ENCODE data around the gene AKR1B1. TPM values are rescaled to one million over a fixed set of nuclear protein-coding genes. Genes with fewer than 3 reads are reported as not detected.

Gene AKR1B1
- total RNA-seq, 2 experiments from 2014 or later: 75.7 to 167 TPM

GRCh38 chr7:134463751-134464150 is 4.9 kb upstream of the AKR1B1 start:
- Histone ChIP-seq H2AFZ (ENCODE audit: low read length) (no peak overlapping the region), H3K4me2 (ENCODE audit: low read length) (no peak overlapping the region), H3K27ac (ENCODE audit: low read depth, low read length, poor library complexity, severe bottlenecking) (no peak overlapping the region), H3K4me3 (ENCODE audit: low read depth, low read length, poor library complexity, severe bottlenecking) (no peak overlapping the region), H3K36me3 (ENCODE audit: insufficient read depth, low read length) (no peaks in the 10 kb centered on the region), H3K9me2 (ENCODE audit: insufficient read depth, low read length) (no peaks in the 10 kb centered on the region), H3K79me2 (ENCODE audit: insufficient read depth, low read depth, low read length) (no peaks in the 10 kb centered on the region), H3K9me3 (ENCODE audit: low read length) (peaks cover 15% of the 10 kb centered on the region; the same call in 1 of the 2 replicates), H4K20me1 (ENCODE audit: insufficient read depth, low read length) (no peaks in the 10 kb centered on the region), H3K4me1 (ENCODE audit: insufficient read depth, low read length, poor library complexity, severe bottlenecking) (peaks cover 9% of the 10 kb centered on the region)
- ChIA-PET CTCF (ENCODE audit: unreplicated experiment) (no interaction called here), POLR2A (interaction anchor here (0.9 to 1.2 kb wide), 2 partner anchors 19 to 69 kb away, joined by 3 read pairs; no protein-coding TSS in a partner anchor)
- no TSS peak for BruUV-seq (replicated peaks)
- no peak for DNase-seq (ENCODE audit: low spot score)
- TF ChIP-seq CTCF (conservative IDR thresholded peaks at IDR 0.05; ENCODE audit: low read length): no peak
- no peak for TF ChIP-seq EZH2phosphoT487 (IDR thresholded peaks at IDR 0.05; ENCODE audit: borderline replicate concordance, low read depth, low read length)
- intact Hi-C loops (cut with micrococcal nuclease; ENCODE audit: unreplicated experiment): no loop called here

- ChIA-PET CTCF (ENCODE audit: unreplicated experiment) (no interaction called here), POLR2A (no interaction called here)
- H3K4me2 ChIP-seq (ENCODE audit: low read length): no peak overlapping the region
Measured at GRCh38 chr7:134462337-134462925, 3.5 kb upstream of the AKR1B1 start.

More at GRCh38 chr7:134462337-134462925, 3.5 kb upstream of the AKR1B1 start:
- H3K9me2 ChIP-seq (ENCODE audit: insufficient read depth, low read length): no peaks in the 10 kb centered on the region
- peaks cover 14% of the 10 kb centered on the region for H3K4me1 ChIP-seq (ENCODE audit: insufficient read depth, low read length, poor library complexity, severe bottlenecking)
- peaks cover 2% of the 10 kb centered on the region for H3K36me3 ChIP-seq (ENCODE audit: insufficient read depth, low read length)
- no peak for TF ChIP-seq CTCF (conservative IDR thresholded peaks at IDR 0.05; ENCODE audit: low read length)
- TF ChIP-seq EZH2phosphoT487 (IDR thresholded peaks at IDR 0.05; ENCODE audit: borderline replicate concordance, low read depth, low read length): no peak
- H3K9me3 ChIP-seq (ENCODE audit: low read length): peaks cover 15% of the 10 kb centered on the region; the same call in 1 of the 2 replicates
- DNase-seq (ENCODE audit: low spot score): no peak
- 0 out of 2 replicates have a peak, but pooled peaks cover 9% of the 10 kb centered on the region for H4K20me1 ChIP-seq (ENCODE audit: insufficient read depth, low read length)
- intact Hi-C loops (cut with micrococcal nuclease; ENCODE audit: unreplicated experiment): no loop called here
- peaks cover 9% of the 10 kb centered on the region; the same call in 1 of the 2 replicates for H3K79me2 ChIP-seq (ENCODE audit: insufficient read depth, low read depth, low read length)
- no peak overlapping the region for H3K27ac ChIP-seq (ENCODE audit: low read depth, low read length, poor library complexity, severe bottlenecking)
- H2AFZ ChIP-seq (ENCODE audit: low read length): no peak overlapping the region
- BruUV-seq (replicated peaks): no TSS peak
- H3K4me3 ChIP-seq (ENCODE audit: low read depth, low read length, poor library complexity, severe bottlenecking): no peak overlapping the region

Measured in OCI-LY7 (cell line).